GM20000 (cell line): ENCODE data around the gene MAPK14.

Experiments
- DNase-seq: peaks from one replicate; pipeline ENCODE4 v3.0.0; 2012; ENCODE audit warnings: low spot score
- CTCF ChIP-seq: IDR thresholded peaks from 2 replicates; pipeline ENCODE4 v1.5.1; 2012; ENCODE audit warnings: mild to moderate bottlenecking, control low read depth; ENCODE audit errors: extremely low read depth, missing control alignments

The MAPK14 gene

GRCh38 chr6:36119209-36119608 lies 91.6 kb downstream of the MAPK14 start:
- no peak for TF ChIP-seq CTCF
- no peak for DNase-seq

GRCh38 chr6:36120018-36120417 lies 92.4 kb downstream of the MAPK14 start:
- TF ChIP-seq CTCF = no peak
- no peak for DNase-seq

- TF ChIP-seq CTCF = no peak
Observed at GRCh38 chr6:36120539-36120938, 92.9 kb downstream of the MAPK14 start.

GRCh38 chr6:36120979-36121786 lies 93.6 kb downstream of the MAPK14 start:
- peak; percentile 41 for DNase-seq
- no peak for TF ChIP-seq CTCF

More at GRCh38 chr6:36120539-36120938, 92.9 kb downstream of the MAPK14 start:
- DNase-seq = peak; percentile 39

- no peak for DNase-seq
- no peak for TF ChIP-seq CTCF
Observed at GRCh38 chr6:36121787-36122494, 94.3 kb downstream of the MAPK14 start.

- DNase-seq = no peak
- no peak for TF ChIP-seq CTCF
Observed at GRCh38 chr6:36122495-36123269, 95.1 kb downstream of the MAPK14 start.
